HG02763 (cell line): ENCODE data around the gene PPP1R14B.

Experiments used
- ATAC-seq: cut with Tn5 transposase; IDR thresholded peaks from one replicate; pipeline ENCODE4 v1.9.1; 2021; ENCODE audit warnings: mild to moderate bottlenecking, moderate library complexity; ENCODE audit not compliant: unreplicated experiment

The PPP1R14B gene, protein sequence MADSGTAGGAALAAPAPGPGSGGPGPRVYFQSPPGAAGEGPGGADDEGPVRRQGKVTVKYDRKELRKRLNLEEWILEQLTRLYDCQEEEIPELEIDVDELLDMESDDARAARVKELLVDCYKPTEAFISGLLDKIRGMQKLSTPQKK

DNA sequence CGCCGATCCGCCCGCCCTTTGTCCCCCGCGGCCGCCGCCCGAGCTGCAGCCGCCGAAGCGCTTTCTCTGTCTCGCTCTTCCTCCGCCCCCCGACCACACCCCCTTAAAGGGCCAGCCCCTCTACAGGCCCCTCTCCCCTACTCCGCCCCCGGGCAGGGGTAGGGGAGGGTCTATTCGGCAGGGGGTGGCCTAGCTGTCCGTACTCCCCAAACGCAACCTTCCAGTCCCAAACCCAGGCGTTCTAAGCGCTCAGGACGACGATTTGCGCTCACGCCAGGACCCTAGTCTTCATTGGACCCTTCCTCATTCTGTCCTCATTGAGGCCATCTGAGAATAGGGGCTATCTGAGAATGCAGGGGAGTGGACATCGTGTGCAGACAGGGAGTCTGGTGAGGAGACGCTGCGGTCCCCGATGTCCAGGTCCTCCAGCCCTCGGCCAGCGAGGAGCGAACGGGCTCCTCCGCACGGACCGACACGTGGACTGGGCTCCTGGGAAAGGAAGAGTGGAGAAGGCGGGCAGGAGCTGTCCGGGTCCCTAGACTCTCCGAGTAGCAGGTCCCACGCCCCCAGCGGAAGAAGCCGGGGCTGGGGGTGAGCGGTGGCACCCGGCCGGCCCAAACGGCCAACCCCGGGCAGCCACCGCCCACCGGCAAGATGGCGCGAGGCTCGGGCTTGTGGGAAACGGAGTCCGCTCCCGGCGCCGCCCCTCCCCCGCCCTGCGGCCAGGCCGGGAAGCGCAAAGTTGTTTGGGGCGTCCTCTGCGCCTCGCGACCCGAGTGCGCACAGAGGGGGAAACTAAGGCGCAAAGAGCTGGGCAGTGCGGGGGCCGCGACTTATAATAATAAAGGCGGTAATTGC lies at the start of gene PPP1R14B:
Gene PPP1R14B, minus strand, starts transcription at position 73 of the 858 bp plus-strand sequence. CDS start 270 bp downstream, outside the sequence.
- peak; percentile 33 for ATAC-seq

DNA sequence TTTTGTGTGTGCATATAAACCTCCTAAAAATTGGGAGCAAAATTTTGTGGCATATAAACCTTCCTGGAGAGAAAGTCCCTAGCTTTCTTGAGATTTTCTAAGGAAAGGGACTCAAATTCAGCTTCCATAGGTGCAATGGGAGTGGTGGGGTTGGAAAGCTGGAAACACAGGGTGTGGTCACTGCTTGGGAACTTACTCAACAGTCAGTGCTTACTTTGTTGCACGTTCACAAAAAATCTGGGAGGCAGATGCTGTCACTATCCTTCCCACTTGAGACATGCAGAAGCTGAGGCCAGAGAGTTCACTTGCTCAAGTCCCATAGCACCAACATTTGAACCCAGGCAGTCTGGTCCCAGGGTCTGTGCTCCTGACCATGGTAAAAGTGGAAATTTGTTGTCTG lies 49.5 kb upstream of the PPP1R14B start:
- no peak for ATAC-seq

GRCh38 chr11:64295760-64296159 lies 49.0 kb upstream of the PPP1R14B start:
- no peak for ATAC-seq

DNA sequence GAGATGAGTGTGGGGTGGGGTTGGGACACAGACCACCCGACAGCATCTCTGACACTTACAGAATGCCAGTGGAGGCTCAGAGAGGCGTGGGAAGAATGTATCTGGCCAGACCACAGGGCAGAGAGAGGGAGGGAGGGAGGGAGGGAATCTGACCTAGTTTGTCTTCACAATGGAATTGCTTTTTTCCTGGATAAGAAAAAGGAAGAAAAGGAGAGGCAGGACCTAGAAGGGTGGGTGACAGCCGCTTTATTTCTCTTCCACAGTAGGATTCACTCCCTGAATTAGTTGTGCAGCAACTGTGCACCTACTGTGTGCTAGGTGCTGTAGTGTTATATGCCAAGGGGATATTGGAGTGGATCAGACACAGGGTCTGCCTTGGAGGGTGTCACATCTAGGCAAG lies 48.0 kb upstream of the PPP1R14B start:
- no peak for ATAC-seq

DNA sequence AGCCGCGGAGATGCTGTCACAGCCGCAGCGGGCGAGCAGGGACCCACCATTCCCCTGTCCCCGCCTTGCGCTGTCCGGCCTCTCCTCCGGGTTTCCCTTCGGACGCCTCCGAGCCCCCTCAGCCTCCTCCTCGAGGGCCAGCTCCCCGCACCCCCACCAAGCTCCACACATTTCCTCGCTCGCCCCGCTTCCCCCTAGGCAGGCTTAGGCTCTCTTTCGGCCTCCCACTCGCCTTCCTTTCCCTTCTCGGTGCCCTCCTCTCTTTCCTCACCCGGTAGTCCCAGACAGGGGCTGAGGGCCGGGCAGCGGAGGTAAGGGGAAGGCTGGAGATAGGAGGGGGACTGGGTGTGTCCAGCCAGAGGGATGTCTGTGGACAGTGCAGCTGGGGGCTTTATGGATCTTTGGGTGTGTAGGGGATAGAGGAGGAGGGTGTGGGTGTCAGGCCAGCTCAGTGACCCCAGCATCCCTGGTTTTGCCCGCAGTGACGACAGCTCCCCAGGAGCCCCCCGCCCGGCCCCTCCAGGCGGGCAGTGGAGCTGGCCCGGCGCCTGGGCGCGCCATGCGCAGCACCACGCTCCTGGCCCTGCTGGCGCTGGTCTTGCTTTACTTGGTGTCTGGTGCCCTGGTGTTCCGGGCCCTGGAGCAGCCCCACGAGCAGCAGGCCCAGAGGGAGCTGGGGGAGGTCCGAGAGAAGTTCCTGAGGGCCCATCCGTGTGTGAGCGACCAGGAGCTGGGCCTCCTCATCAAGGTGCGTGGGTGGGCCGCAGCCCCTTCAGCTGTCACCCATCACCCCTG lies 45.9 kb upstream of the PPP1R14B start:
- no peak for ATAC-seq

GRCh38 chr11:64291752-64292459 lies 45.2 kb upstream of the PPP1R14B start:
- ATAC-seq, result no peak

DNA sequence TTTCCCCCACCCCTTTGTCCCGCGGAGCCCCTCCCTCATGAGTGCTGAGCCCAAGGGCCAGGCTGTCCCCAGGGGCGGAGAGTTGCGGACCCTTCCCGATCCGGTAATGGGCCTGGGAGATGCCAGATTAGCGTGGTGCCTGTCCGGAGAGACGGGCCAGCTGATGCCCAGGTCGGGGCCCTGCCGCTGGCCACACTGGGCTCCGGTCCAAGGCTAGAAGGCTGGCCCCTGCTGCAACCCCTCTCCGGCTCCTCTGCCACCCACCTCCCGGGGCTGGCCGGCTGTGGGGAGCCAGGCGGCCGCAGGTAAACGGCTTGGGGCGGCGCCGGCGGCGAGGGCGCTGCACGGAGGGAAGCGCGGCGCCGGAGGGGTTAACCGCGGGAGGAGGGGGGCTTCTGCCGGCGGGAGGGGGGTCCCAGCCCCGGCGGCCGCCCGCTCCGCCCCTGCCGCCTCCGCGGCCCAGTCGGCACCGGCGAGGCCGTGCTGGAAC lies 44.6 kb upstream of the PPP1R14B start, which contains the start of gene KCNK4:
Gene KCNK4, plus strand, starts transcription at position 41 of the 490 bp plus-strand sequence. CDS start 1,717 bp downstream, outside the sequence.
- ATAC-seq, result no peak

GRCh38 chr11:64290352-64291261 lies 43.9 kb upstream of the PPP1R14B start:
- ATAC-seq, result no peak

DNA sequence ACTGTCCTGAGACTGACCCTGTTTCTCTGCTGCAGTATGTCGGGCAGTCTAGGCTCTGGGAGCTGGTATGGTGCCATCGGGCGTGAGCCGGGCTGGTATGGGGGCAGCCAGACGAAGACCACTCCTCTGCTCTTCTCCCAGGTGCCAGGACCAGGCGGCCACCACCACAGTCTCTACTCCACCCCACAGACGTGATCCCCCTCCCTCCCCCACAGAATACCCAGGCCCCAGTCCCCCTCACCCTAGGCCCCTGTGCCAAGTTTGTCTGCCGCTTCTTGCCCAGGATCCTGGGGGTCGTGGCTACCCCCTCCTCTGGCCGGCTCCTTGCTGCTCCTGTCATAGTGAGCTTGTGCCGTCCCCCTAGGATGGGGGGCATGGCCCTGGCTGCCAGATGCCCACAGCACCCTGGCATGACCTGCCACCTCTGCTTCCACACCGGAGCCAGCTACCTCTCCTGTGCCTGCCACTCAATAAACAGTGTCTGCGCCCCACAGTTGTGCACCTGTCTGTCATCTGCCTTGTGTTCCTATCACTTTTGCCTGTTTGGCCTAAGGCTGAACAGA lies 42.3 kb upstream of the PPP1R14B start:
- no peak for ATAC-seq

- no peak for ATAC-seq
Observed at GRCh38 chr11:64288353-64288750, 41.6 kb upstream of the PPP1R14B start.

DNA sequence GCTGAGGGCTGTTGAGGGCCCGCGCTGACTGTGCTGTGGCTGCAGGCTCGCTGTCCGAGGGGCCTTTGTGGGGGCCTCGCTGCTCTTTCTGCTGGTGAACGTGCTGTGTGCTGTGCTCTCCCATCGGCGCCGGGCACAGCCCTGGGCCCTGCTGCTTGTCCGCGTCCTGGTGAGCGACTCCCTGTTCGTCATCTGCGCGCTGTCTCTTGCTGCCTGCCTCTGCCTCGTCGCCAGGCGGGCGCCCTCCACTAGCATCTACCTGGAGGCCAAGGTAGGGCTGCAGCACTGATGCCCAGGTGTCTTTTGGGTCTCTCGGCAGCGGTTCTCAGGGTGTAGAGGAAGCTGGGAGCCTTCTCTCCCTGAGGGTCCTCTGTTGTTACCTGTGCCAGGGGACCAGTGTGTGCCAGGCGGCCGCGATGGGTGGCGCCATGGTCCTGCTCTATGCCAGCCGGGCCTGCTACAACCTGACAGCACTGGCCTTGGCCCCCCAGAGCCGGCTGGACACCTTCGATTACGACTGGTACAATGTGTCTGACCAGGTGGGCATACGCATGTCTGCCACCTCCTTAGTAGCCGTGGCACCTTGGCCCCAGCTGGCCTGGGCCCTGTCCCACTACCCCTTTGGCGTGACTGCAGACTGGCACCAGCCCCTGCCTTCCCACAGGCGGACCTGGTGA lies 41.1 kb upstream of the PPP1R14B start:
- no peak for ATAC-seq

DNA sequence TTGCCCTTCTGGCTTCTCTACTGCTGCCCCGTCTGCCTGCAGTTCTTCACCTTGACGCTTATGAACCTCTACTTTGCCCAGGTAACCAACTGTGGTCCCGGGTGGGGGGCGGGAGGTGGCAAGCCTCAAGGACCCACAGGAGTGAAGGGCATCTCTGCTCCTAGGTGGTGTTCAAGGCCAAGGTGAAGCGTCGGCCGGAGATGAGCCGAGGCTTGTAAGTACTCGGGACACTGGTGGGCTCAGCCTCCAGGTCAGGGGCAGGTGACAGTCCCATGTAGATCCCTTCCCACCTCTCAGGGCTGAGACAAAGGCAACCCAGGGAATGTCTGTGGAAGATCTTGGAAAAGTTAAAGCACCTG lies 40.0 kb upstream of the PPP1R14B start:
- no peak for ATAC-seq

DNA sequence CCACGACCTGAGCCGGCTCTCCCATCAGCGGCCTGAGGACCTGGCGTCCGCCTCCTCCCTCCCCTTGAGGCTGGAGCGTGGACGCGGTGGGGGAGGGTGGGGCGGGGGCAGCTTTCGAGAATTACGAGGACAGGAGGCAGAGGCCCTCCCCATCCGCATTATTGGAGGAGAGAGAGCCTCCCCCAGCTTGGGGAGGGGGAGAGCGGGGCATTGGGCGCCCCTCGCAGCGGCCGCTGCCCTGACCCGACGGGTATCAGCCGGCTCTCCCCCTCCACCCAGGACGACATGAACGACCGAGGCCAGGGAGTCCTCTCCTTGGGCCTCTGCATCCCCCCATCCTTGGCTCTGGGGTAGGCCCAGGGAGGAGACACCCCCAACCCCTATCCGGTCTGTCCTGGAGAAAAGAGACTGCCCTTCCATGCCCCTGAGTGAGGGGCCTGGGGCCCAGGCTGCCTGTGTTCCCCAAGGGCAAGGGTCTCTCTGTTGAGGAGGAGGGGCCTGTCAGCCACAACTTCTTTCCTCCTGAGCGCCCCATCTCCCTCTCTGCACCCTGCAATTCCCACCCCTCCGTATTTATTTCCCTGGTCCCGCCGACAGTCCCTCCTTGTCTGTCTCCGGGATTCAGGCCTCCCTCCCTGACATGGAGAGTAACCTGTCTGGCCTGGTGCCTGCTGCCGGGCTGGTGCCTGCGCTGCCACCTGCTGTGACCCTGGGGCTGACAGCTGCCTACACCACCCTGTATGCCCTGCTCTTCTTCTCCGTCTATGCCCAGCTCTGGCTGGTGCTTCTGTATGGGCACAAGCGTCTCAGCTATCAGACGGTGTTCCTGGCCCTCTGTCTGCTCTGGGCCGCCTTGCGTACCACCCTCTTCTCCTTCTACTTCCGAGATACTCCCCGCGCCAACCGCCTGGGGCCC lies 39.4 kb upstream of the PPP1R14B start:
- ATAC-seq, result no peak

DNA sequence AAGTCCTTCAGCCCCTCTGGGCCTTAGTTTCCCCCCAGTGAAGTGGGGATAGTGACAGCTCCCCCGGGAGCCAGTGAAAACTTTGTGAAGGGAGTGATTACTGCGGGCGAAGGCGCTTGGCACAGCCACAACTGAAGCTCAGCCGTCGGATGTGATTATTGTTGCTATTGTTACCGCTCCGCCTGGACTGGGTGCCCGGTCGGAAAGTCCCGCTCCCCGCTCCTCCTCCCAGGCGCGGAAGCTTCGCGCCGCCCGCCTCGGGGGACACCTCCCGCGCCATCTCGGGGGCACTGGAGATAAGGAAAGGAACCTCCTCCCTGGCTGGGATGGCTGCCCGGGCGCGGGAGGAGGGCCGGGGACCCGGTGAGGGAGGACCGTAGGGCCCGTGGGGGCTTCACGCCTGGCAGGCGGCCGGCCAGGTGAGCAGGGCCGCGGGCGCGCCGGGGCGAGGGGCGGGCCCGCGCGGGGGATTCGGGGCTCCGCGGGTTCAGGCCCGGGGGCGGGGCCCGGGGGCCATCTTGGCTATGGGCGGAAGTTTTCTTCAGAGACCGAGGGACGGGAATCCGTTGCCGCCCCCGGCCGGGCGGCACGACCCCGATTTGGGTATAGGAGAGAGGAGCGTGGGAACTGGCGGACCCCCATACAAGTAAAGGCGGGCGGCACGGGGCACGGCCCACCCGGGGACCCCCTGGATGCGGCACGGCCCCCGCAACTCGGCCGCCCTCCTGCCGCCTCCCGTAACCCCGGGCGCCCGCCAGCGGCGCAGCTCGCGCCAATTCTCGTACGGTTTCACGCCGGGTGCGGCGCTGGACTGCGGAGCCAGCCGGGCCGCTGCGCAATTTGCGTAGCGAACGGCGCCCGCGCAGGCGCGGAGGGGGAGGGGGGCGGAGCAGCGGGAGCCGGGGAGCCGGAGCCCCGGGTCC lies 38.5 kb upstream of the PPP1R14B start, which contains the start of gene GPR137:
Gene GPR137, plus strand, starts transcription at position 887 of the 923 bp plus-strand sequence. CDS start 677 bp downstream, outside the sequence.
- ATAC-seq, result peak; percentile 59

DNA sequence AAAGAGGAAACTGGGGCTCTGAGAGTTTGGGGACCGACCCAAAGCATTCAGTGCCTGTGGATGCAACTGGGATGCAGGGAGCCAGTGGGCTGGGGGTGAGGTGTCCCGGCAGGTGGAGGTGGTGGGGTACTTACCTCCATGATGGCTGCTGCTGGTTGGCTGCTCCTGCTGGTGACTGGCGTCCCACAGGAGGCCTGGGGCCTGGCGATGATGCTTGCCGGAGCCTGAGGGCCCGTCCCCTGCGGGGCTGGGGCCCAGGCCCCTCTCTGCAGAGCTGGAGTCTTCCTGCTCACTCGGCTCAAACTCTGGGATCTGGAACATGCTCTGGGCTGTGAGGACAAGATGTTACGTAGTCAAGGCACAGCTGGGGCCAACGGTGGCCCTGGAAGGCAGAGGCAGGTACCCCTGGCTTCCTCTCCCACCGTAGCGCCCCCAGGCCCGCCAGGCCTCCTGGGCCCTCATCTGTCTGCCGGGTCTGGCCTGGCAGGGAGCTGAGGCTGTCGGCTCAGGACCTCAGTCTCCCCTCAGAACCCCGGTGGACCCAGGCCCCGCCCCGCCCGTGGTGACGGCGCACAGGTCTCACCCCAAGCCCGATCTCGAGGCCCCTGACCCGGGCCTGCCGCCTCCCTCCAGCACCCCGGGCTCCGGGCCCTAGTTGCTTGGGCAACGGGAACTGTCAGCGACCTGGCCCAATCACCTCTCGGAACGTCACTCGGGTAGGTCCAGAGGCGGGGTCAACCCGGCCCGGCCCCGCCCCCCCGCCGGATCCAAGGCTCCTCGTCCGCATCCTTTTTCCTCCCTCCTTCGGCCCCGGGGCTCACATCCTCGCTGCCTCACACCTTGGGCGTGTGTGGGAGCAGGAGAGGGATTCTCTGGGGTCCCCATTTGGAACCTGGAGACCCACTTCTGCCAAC lies 37.6 kb upstream of the PPP1R14B start, which contains the start of gene BAD:
Gene BAD, minus strand, starts transcription at position 618 of the 914 bp plus-strand sequence. Its CDS starts 297 bp downstream, at position 321.
- peak; percentile 72 for ATAC-seq
